Hematopoietic multipotent progenitor cell treated with erythropoietin and hydrocortisone succinate and interleukin-3 and kit ligand, for 4 days (in vitro differentiated cells): ENCODE results near the gene WDR87.
"Not testable (repeated sequence)": the region's sequence is repeated elsewhere in the genome, so short reads cannot be mapped to it uniquely, and the experiment has no call there.

Experiments
- DNase-seq: peaks from one replicate; pipeline ENCODE4 v3.0.0-alpha.2; 2015

WDR87 gene

GRCh38 chr19:37929355-37929923 lies 23.0 kb upstream of the WDR87 start:
- no peak for DNase-seq

- DNase-seq, result peak; percentile 70
Measured at GRCh38 chr19:37928527-37929286, 22.3 kb upstream of the WDR87 start.

DNA sequence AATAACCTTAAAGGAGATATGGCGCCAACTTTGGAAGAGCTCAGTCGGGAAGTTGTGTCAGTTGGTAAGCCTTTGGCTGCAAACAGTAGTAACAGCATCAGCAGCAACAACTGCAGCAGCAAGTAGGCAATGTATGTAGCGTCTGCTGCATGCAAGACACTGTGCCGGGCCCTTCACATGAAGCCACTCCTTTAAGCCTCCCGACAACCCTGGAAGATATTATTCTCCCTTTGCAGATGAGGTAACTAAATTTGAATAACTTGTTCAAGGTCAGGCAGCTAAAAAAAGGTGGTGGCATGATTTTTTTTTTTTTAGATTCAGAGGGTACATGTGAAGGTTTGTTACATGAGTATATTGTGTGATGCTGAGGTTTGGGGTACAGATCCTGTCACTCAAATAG lies 20.3 kb upstream of the WDR87 start:
- no peak for DNase-seq

DNA sequence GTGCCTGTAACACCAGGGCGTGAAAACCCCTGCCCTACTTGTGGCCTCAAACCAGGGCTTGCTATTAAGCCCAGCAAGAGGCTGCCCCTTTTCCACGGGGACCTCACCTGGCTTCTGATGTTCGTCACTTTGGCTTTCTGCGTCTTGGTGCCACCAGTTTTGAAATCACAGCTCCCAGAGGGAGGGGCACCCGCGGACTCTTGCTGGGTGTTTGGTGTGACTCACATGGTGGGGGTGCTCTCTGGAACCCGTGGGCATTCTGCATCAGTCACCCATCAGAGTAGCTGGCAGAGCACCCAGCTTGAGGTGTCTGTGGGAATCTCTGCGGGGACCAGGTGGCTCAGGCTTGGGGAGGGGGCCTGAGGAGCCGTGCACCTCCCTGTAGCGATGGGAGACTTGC lies 19.9 kb upstream of the WDR87 start:
- no peak for DNase-seq

- DNase-seq, result no peak
Measured at GRCh38 chr19:37925212-37925611, 18.8 kb upstream of the WDR87 start.

GRCh38 chr19:37924573-37924972 lies 18.2 kb upstream of the WDR87 start:
- not testable (repeated sequence) for DNase-seq

DNA sequence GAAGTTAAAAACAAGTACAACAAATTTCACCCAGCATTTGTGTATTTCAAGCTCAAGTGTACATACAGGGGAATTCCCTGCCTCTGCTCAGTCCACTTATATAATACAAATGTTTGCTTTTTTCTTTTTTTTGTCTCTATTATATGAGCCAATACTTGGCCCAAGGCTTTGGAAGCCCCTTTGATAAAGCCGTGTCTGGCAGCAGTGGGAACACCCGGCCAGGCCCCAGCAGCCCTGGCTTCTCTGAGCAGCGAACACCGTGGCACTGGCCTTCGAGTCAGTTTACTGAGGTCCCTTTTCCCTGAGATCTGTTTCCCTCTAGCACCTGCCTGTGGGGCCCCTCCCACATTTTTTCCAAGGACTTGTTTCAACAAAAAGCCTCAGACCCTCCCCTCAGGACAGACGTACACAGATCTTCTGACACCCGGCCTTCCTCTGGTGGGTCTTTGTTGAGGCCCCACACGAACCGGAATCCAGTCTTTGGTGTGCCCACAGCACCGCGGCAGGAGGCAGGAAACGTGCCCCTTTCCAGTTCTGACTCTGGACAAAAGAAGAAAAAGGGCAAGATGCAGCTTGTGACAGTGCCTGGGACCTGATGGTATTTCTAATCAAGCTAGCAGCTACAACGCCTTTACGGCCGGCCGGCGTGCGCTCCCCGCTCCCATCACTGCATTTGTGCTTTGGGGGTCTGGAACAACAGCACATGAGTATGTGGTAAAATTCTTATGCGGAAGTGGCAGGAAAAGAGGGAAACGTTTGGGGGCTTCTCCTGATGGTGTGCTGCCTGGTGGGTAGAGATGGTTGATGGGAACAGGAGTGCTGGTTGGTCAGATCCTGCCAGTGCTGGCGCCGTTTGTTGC lies 14.4 kb upstream of the WDR87 start:
- DNase-seq, result peak; percentile 42

GRCh38 chr19:37914908-37915307 lies 8.5 kb upstream of the WDR87 start:
- peak; percentile 57 for DNase-seq

DNA sequence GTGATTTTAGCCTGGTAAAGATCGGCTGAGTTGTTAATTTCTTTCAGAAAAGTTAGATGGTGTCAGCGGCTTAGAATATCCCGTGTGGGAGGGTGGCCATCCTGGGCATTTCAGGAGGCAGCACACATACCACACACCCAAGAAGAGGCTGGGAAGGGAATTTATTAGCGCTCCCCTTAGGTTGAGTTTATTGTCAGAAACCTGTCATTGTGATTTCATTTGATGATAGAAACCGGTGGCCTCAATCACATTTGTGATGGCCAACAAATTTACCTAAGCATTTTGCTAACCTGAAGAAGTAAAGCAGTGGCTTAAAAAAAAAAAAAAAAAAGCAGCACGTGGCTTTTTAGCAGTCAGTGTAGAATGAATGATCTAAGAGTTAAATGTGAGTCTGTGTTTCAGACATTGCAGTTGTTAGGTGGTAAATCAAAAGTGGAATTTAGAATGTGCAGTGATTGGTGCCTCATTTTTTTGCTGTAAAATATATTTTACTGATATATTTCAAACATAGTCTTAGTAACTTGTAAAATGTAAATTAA lies 3.3 kb upstream of the WDR87 start:
- no peak for DNase-seq

DNA sequence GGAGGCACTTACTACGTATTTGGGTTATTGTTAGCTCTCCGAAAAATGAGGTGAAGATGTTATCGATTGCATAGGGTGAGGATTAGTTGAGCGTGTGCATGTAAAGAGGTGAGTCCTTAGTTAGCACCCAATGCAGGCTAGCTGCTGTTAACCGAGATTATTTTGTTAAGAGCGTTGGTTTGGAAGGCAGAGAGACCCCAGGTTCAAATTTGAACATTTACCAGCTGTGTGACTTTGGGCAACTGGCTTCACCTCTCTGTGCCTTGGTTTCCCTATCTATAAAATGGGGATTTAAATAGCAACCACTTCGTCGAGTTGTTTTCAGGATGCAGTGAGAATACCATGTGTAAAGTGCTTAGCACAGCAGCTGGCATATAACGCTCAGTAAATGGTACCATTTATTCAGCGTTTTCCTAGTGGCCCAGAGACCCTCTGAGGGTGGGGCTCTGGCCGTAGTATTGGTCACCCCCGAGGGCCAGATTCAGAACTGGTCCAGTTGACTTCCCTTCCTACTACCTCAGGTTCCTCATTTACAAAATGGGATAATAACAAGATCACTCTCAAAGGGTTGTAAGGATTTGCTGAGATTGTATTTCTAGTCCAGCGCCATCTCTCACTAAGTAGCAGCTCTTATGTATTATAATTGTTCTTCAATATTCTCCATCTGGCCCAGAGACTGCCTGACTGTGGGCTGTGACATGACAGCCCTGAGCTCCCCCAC lies 1.5 kb upstream of the WDR87 start:
- peak; percentile 30 for DNase-seq

DNA sequence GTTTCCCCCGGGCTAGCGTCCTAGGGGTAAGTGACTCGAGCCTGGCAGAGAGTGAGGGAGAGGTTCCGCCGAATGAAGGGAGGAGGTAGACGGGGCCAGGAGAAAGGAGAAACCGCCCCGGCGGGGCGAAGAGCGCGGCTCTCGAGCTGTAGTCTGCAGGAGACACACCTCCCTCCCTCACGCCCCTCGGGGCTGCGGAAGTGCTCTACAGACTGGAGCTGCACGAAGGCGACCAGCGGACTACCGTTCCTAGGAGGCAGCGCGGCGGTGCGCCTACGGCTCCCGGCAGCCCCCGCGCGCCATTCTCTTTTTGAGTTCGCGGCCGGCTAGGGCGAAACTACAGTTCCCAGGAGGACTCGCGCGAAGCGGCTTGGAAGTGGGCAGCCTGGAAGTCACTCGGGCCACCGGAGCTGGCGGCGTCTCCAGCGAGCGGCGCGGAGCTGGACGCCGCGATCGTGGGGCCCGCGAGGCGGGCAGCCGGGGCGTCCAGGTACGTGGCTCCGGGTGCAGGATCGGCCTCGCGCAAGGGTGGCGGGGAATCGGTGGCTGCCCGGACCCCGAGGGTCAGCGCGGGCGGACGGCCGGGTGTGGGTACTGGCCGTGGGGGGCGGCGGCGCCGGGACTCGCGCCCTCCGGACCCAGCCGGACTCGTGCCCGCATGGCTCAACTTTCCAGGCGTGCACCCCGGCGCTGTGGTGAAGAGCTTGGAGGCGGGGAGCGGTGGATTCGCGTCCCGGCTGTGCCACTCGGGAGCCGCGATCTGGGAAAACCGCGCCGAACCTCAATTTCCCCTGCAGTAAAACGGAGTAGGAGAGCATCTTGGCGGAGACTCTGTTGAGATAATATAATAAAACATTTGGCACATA lies 708 bp upstream of the WDR87 start, which contains the start of gene SIPA1L3:
SIPA1L3 (plus strand) TSS at position 340 of the 866 bp plus-strand sequence. CDS start 174,358 bp downstream, outside the sequence.
- DNase-seq, result peak; percentile 99

GRCh38 chr19:37903096-37903495 lies 3.3 kb downstream of the WDR87 start:
- no peak for DNase-seq

DNA sequence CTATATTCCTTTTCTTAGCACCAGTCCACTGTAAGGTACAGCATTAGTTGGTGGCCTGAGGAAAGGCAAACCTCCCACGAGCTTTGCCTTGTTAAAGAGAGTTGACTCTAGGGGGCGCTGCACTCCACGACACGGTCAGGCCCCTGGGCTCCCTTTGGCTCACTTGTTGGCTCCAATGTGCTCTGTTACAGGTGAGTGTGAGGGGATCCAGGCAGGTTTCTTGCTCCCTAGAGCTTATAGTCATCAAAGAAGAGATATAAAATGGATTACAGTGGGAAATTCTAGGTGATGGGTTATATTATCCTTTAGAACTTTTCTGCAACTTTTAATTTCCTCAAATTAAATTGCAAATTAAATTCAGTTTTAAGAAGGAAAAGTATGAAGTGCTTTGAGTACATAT lies 3.7 kb downstream of the WDR87 start:
- peak; percentile 90 for DNase-seq

- no peak for DNase-seq
Measured at GRCh38 chr19:37899966-37900365, 6.4 kb downstream of the WDR87 start.

GRCh38 chr19:37899453-37899852 lies 6.9 kb downstream of the WDR87 start:
- no peak for DNase-seq

DNA sequence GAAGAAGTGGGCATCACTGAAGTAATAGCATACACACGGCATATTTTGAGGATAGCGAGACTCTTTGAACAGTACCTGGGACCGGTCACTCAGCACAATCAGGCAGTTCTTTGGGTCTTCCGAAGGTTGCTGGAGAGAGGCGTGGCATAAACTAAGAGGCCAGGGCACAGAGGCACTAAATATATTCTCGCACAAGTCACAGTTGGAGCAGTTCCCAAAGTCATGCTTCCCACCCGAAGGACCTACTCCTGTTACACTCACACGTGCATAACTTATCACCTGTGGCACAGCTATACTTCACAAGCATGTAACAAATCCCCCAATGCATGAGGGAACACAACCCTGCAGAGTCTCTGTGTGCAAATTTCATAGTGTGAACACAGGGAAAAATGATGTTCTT lies 10.2 kb downstream of the WDR87 start:
- DNase-seq, result no peak

GRCh38 chr19:37893845-37894575 lies 12.4 kb downstream of the WDR87 start:
- no peak for DNase-seq

- DNase-seq, result no peak
Measured at GRCh38 chr19:37886571-37886970, 19.8 kb downstream of the WDR87 start.

- no peak for DNase-seq
Measured at GRCh38 chr19:37885392-37885791, 21.0 kb downstream of the WDR87 start.

- no peak for DNase-seq
Measured at GRCh38 chr19:37877147-37877546, 29.2 kb downstream of the WDR87 start.

- DNase-seq, result no peak
Measured at GRCh38 chr19:37876032-37876431, 30.4 kb downstream of the WDR87 start.
